Measurements from ENCODE around the gene HTR2C. TPM values are rescaled to one million over a fixed set of nuclear protein-coding genes. Genes with fewer than 3 reads are reported as not detected.
"Not testable (repeated sequence)": the region's sequence is repeated elsewhere in the genome, so short reads cannot be mapped to it uniquely, and the experiment has no call there.

Gene HTR2C
- total and polyA plus RNA-seq, 7 donors, result not detected

GRCh38 chrX:114924856-114925255, 341.0 kb downstream of the HTR2C start:
- no peaks in the 10 kb centered on the region for H3K9me3 ChIP-seq
- H3K4me1 ChIP-seq, result no peaks in the 10 kb centered on the region
- no peaks in the 10 kb centered on the region for H3K36me3 ChIP-seq
- TF ChIP-seq POLR2A (IDR thresholded peaks at IDR 0.05), result no peak
- no peak for TF ChIP-seq POLR2AphosphoS5 (IDR thresholded peaks at IDR 0.05)
- no peak for TF ChIP-seq CTCF (IDR thresholded peaks at IDR 0.05)
- TF ChIP-seq EP300 (IDR thresholded peaks at IDR 0.05), result no peak
- intact Hi-C loops (cut with DNase I), result no loop called here
- no peaks in the 10 kb centered on the region for H3K27me3 ChIP-seq
- no peak overlapping the region for H3K27ac ChIP-seq
- DNase-seq, result no peak
- no peak overlapping the region for H3K4me3 ChIP-seq

- no peaks in the 10 kb centered on the region for H3K4me1 ChIP-seq
- intact Hi-C loops (cut with DNase I), result no loop called here
- no peak for TF ChIP-seq EP300 (IDR thresholded peaks at IDR 0.05)
- no peak for TF ChIP-seq POLR2AphosphoS5 (IDR thresholded peaks at IDR 0.05)
- no peak for TF ChIP-seq CTCF (IDR thresholded peaks at IDR 0.05)
- TF ChIP-seq POLR2A (IDR thresholded peaks at IDR 0.05), result no peak
- H3K4me3 ChIP-seq, result no peak overlapping the region
- H3K36me3 ChIP-seq, result no peaks in the 10 kb centered on the region
- no peaks in the 10 kb centered on the region for H3K27me3 ChIP-seq
- DNase-seq, result no peak
- H3K9me3 ChIP-seq, result no peaks in the 10 kb centered on the region
- no peak overlapping the region for H3K27ac ChIP-seq
Observed at GRCh38 chrX:114930227-114930626, 346.3 kb downstream of the HTR2C start.

- Histone ChIP-seq H3K4me1 (no peaks in the 10 kb centered on the region), H3K27ac (no peak overlapping the region)
- 76 to 85% methylated on average over 1 of the region's 1 CpG for whole genome bisulfite sequencing, 2 donors
Observed at GRCh38 chrX:114932550-114932949, 348.7 kb downstream of the HTR2C start.

GRCh38 chrX:114933291-114933690, 349.4 kb downstream of the HTR2C start:
- H3K4me3 ChIP-seq; H3K27ac ChIP-seq; intact Hi-C loops (cut with DNase I); DNase-seq; H3K27me3 ChIP-seq; H3K36me3 ChIP-seq; H3K9me3 ChIP-seq; H3K4me1 ChIP-seq: not testable (repeated sequence)
- 70 to 76% methylated on average over 2 of the region's 2 CpGs for WGBS, 2 donors

More at GRCh38 chrX:114932550-114932949, 348.7 kb downstream of the HTR2C start:
- no peak overlapping the region for H3K4me3 ChIP-seq
- no peaks in the 10 kb centered on the region for H3K36me3 ChIP-seq
- no peaks in the 10 kb centered on the region for H3K9me3 ChIP-seq
- intact Hi-C loops (cut with DNase I), result no loop called here
- TF ChIP-seq EP300 (IDR thresholded peaks at IDR 0.05) (no peak), POLR2A (IDR thresholded peaks at IDR 0.05) (no peak), POLR2AphosphoS5 (IDR thresholded peaks at IDR 0.05) (no peak), CTCF (IDR thresholded peaks at IDR 0.05) (no peak)
- no peak for DNase-seq
- H3K27me3 ChIP-seq, result no peaks in the 10 kb centered on the region

GRCh38 chrX:114937090-114937489, 353.2 kb downstream of the HTR2C start:
- WGBS, 2 donors, result 78 to 83% methylated on average over 3 of the region's 3 CpGs
- intact Hi-C loops (cut with DNase I), result not testable (repeated sequence)

GRCh38 chrX:114952696-114953095, 368.8 kb downstream of the HTR2C start:
- no peaks in the 10 kb centered on the region for H3K36me3 ChIP-seq
- intact Hi-C loops (cut with DNase I), result no loop called here
- WGBS, 2 donors, result 90 to 92% methylated on average over 2 of the region's 2 CpGs
- TF ChIP-seq POLR2AphosphoS5 (IDR thresholded peaks at IDR 0.05) (no peak), EP300 (IDR thresholded peaks at IDR 0.05) (no peak), POLR2A (IDR thresholded peaks at IDR 0.05) (no peak), CTCF (IDR thresholded peaks at IDR 0.05) (no peak)
- DNase-seq, result no peak
- no peak overlapping the region for H3K4me3 ChIP-seq
- H3K27me3 ChIP-seq, result no peaks in the 10 kb centered on the region
- no peak overlapping the region for H3K27ac ChIP-seq
- H3K9me3 ChIP-seq, result no peaks in the 10 kb centered on the region
- no peaks in the 10 kb centered on the region for H3K4me1 ChIP-seq

More at GRCh38 chrX:114937090-114937489, 353.2 kb downstream of the HTR2C start:
- H3K4me3 ChIP-seq, H3K4me1 ChIP-seq, DNase-seq, H3K27me3 ChIP-seq, H3K27ac ChIP-seq, H3K9me3 ChIP-seq, H3K36me3 ChIP-seq: not testable (repeated sequence)

Measured in sigmoid colon (tissue), 7 donors.